HG03575 (cell line): ENCODE data around the gene PPIG.
"Not testable (repeated sequence)": the region's sequence is repeated elsewhere in the genome, so short reads cannot be mapped to it uniquely, and the experiment has no call there.

Source experiments
- ATAC-seq: cut with Tn5 transposase; IDR thresholded peaks from one replicate; pipeline ENCODE4 v1.9.1; 2021; ENCODE audit not compliant: unreplicated experiment, insufficient number of reproducible peaks, low FRiP score; ENCODE audit errors: extremely low read depth

Gene PPIG

GRCh38 chr2:169684712-169685111 is 100.6 kb downstream of the PPIG start:
- ATAC-seq: not testable (repeated sequence)

- not testable (repeated sequence) for ATAC-seq
Observed at GRCh38 chr2:169686825-169687224, 102.7 kb downstream of the PPIG start.

GRCh38 chr2:169687943-169688342 is 103.8 kb downstream of the PPIG start:
- ATAC-seq: not testable (repeated sequence)

- ATAC-seq: no peak
Observed at GRCh38 chr2:169690958-169691357, 106.8 kb downstream of the PPIG start.
